ENCODE results near the gene PTK6.

DNA sequence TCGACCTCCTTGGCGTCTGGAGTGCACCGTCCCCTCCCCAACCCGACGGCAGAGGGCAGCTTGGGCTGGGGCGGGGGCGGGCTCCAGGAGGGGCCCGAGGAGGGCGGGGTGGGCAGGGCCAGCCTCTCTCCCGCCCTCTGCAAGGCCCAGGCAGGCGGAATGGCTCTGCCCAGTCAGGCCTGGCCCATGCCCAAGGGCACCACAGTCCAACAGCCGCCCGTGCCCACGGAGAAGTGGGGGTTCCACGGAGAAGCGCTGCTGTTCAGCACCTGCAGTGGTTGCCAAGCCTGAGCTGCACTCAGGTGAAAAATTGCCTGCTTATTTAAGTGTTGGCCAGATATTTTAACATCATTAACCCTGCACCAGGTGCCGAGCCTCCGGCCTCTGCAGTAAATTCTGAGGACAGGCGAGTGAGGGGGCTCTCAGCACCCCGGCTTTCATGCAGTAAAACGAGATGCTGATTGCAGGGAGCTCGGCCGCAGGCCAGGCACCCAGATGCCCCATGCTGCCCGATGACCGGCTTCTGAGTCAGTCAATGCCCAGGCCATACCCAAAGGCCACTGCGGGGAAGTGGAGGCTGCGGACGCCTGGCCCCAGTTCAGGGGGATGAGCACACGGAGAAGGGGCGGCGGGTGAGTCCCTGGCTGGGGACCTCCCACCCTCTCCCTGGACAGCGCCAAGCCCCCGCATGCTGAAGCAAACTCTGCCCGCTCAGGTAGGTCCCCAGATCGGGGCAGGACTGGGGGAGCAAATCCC, 10.7 kb upstream of the PTK6 start, which contains the start of gene SRMS:
- TF ChIP-seq POLR2AphosphoS5 (IDR thresholded peaks at IDR 0.05; ENCODE audit: low read depth, low read length) (no peak), CTCF (IDR thresholded peaks at IDR 0.05 in 2 of 3, conservative IDR thresholded peaks at IDR 0.05 in 1 of 3; ENCODE audit: borderline replicate concordance in 1 of 3, insufficient read depth in 1 of 3, low read depth in 2 of 3, low read length in 2 of 3) (no peak), JUND (IDR thresholded peaks at IDR 0.05) (no peak), FOSL1 (IDR thresholded peaks at IDR 0.05; ENCODE audit: low read depth) (no peak), CEBPB (IDR thresholded peaks at IDR 0.05; ENCODE audit: low read depth) (no peak), EZH2 (IDR thresholded peaks at IDR 0.05) (no peak), RAD21 (IDR thresholded peaks at IDR 0.05; ENCODE audit: low read depth) (no peak), EGR1 (IDR thresholded peaks at IDR 0.05; ENCODE audit: low read depth) (no peak)

Measured in HCT116 (cell line).